Esophagus (tissue), 2 donors: ENCODE results near the gene PCDHA1. TPM values are rescaled to one million over a fixed set of nuclear protein-coding genes. Genes with fewer than 3 reads are reported as not detected.

ENCODE experiments used
- H3K27ac ChIP-seq, 2 donors: one replicate each; pipeline ENCODE4 v1.5.1; 2013; ENCODE audit warnings: low read depth in 2 of 2, mild to moderate bottlenecking in 2 of 2, inconsistent platforms in 1 of 2, low read length in 1 of 2, moderate library complexity in 1 of 2
- H3K27me3 ChIP-seq, 2 donors: one replicate each; pipeline ENCODE4 v1.6.1; 2013; ENCODE audit warnings: low read length in 2 of 2, control low read depth in 1 of 2, mild to moderate bottlenecking in 1 of 2; ENCODE audit not compliant: insufficient read depth in 2 of 2, control insufficient read depth in 1 of 2
- H3K36me3 ChIP-seq, 2 donors: one replicate each; pipeline ENCODE4 v1.6.1; 2013; ENCODE audit warnings: low read length in 1 of 2; ENCODE audit not compliant: control insufficient read depth in 2 of 2, insufficient read depth in 2 of 2
- H3K4me1 ChIP-seq, 2 donors: one replicate each; pipeline ENCODE4 v1.6.1; 2013; ENCODE audit warnings: low read length in 1 of 2; ENCODE audit not compliant: control insufficient read depth in 2 of 2, insufficient read depth in 2 of 2
- H3K4me3 ChIP-seq, 2 donors: one replicate each; pipeline ENCODE4 v1.5.1; 2013; ENCODE audit warnings: low read length in 2 of 2, mild to moderate bottlenecking in 2 of 2, low read depth in 1 of 2, moderate library complexity in 1 of 2
- H3K9me3 ChIP-seq, 2 donors: one replicate each; pipeline ENCODE4 v1.6.1; 2013; ENCODE audit warnings: mild to moderate bottlenecking in 2 of 2, low read depth in 1 of 2, low read length in 1 of 2, moderate library complexity in 1 of 2; ENCODE audit not compliant: control insufficient read depth in 2 of 2, insufficient read depth in 1 of 2
- WGBS, 2 donors: extraction: QIAGEN DNeasy Blood & Tissue Kit; methylation state at CpG; one replicate each; pipeline ENCODE4 v1.1.7; 2013; 5-methylcytosine and 5-hydroxymethylcytosine counted together
- polyA plus RNA-seq, 2 donors: library from polyadenylated mRNA; stranded (reverse); fragments of 200-250 nt; gene quantifications; one replicate each; pipeline ENCODE4 v1.2.3, GENCODE V29; 2013
- donor health status: healthy with polysubstance abuse.
- donor health status: Bipolar disorder and iron deficiency.

The PCDHA1 gene
- polyA plus RNA-seq, 2 donors, result 0.02 TPM; not detected in 1

DNA sequence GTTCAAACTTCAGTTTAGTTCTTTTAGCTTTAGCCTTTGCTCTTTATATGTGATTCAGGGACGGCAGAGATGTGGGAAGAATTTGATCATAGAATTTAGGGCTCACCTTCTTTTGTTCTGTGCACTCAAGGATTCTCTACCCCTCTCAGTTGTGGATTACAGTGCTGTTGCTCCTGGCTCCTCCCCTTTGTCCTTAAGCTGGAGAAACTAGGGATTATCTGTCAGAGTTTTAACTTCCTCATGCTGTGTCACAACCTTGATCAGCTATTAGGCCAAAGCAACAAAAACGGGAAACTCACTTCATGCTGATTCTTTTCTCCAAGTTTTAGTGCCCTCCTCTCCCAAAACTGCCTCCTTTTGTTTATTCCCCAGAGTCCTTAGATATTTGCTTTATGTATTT, 167.3 kb downstream of the PCDHA1 start:
- H3K27me3 ChIP-seq, result no peaks in the 10 kb centered on the region
- no peak overlapping the region for H3K27ac ChIP-seq
- no peaks in the 10 kb centered on the region for H3K9me3 ChIP-seq
- WGBS, 2 donors, result 34 to 49% methylated on average over 2 of the region's 2 CpGs
- H3K36me3 ChIP-seq, result no peaks in the 10 kb centered on the region
- no peaks in the 10 kb centered on the region for H3K4me1 ChIP-seq
- no peak overlapping the region for H3K4me3 ChIP-seq

DNA sequence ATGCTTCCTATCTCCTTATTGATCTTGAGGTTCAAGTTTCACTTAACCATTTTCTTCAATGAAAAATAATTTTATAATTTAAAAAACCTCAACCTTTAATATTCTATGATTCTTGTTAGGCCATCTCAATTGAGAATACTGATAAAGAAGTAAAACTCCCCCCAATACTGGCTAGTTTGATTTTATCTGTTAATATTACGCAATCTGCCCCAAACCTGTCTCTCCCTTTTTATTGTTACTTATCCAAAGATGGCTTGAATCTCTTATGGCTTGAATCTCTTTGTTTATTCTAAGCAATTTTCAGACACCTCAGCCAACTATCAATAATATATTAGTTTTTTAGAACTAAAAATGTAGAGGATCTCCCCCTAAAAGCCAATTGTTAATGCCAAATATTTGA, 176.2 kb downstream of the PCDHA1 start:
- WGBS, 2 donors, result 81 to 89% methylated on average over 1 of the region's 1 CpG
- Histone ChIP-seq H3K4me3 (no peak overlapping the region), H3K4me1 (peaks cover 1 to 9% of the 10 kb centered on the region in 2 donors), H3K9me3 (no peaks in the 10 kb centered on the region), H3K27me3 (peaks cover 0 to 3% of the 10 kb centered on the region in 2 donors), H3K36me3 (no peaks in the 10 kb centered on the region), H3K27ac (no peak overlapping the region)

DNA sequence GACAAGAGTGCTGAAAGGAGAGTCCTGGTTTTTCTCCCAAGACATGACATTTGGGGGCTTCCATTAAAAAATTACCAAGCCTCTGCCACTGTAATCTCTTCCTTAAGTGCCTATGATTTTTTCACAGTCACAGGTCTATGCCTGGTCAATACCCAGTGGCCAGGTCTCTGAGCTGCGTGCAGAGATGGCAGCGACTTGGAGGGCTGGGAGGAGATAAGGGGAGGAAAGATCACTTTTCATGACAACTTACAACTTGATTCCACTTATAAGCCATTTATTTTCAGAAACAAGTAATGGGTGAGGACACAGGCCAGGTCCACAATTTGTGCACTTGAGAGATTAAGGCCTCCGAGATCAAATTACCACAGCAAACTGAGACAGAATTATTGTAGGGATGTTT, 178.4 kb downstream of the PCDHA1 start:
- Histone ChIP-seq H3K4me1 (peaks cover 3 to 9% of the 10 kb centered on the region in 2 donors), H3K27ac (no peak overlapping the region), H3K4me3 (no peak overlapping the region), H3K9me3 (no peaks in the 10 kb centered on the region), H3K36me3 (no peaks in the 10 kb centered on the region), H3K27me3 (peaks cover 0 to 3% of the 10 kb centered on the region in 2 donors)
- WGBS, 2 donors, result 63 to 73% methylated on average over 3 of the region's 3 CpGs

DNA sequence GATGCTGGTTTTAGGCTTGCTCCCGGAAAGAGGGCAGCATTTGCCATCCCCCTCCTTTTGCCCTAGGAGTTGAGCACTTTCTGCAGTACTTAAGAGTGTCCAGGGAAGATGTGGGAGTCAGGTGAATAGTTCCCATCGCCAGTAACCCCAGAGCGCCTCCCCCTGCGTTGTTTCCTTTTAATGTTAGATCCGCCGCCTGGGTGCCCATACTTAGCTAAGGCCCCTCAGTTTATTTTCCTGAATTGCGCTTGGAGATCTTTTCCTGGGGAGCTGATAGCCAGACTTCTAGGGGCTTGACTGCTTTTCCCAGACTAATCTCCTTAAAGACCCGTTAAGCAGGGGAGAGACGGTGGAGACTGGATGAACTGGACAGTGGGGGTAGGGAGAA, 180.0 kb downstream of the PCDHA1 start:
- Histone ChIP-seq H3K27me3 (peaks cover 0 to 3% of the 10 kb centered on the region in 2 donors), H3K4me1 (peaks cover 3 to 9% of the 10 kb centered on the region in 2 donors), H3K4me3 (peak overlapping the region; percentile 40 to 50), H3K27ac (no peak overlapping the region), H3K9me3 (no peaks in the 10 kb centered on the region), H3K36me3 (no peaks in the 10 kb centered on the region)
- WGBS, 2 donors, result 3 to 4% methylated on average over 9 of the region's 9 CpGs

DNA sequence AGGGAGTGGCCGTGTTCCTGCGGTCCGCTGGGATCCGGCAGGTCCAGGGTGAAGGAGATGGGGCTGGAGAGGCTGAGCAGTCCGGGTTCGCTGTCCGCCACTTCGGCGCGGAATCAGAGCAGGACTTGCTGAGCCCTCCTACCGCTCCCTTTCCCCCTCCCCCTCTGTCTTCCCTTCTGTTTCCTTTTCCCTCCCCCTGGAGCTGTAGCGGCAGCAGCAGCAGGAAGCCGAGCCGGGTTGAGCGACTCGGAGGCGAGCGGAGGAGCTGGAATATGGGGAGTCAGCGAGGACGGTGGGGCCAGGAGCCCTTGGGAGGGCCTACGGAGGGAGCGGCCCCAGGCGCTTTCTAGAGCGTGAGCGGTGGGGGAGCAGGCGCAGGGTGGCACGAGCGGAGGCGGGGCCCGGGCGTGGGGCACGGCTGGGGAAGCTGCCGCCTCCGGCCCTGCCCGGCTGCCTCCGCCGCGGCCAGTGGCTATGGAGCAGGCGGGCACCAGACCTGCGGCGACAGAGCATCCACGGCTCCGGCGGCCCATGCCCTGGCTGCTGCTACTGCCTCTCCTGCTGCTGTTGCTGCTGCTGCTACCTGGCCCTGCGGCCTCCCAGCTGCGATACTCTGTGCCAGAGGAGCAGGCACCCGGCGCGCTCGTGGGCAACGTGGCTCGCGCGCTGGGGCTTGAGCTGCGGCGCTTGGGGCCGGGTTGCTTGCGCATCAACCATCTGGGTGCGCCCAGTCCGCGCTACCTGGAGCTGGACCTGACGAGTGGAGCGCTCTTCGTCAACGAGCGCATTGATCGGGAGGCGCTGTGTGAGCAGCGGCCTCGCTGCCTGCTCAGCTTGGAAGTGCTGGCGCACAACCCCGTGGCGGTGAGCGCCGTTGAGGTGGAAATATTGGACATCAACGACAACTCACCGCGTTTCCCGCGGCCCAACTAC, 180.6 kb downstream of the PCDHA1 start, which contains the start of gene PCDHAC2:
PCDHAC2 (plus strand) TSS at position 184 of the 933 bp plus-strand sequence; CDS start at position 475, 291 bp downstream.
- peak within 1 kb of the TSS; percentile 40 to 50 for H3K4me3 ChIP-seq
- peaks cover 3 to 9% of the 10 kb centered on the region in 2 donors for H3K4me1 ChIP-seq
- no peaks in the 10 kb centered on the region for H3K36me3 ChIP-seq
- whole genome bisulfite sequencing, 2 donors, result 4 to 6% methylated on average over 68 to 80 of the region's 80 CpGs
- peaks cover 0 to 3% of the 10 kb centered on the region in 2 donors for H3K27me3 ChIP-seq
- no peaks in the 10 kb centered on the region for H3K9me3 ChIP-seq
- H3K27ac ChIP-seq, result no peak within 1 kb of the TSS

DNA sequence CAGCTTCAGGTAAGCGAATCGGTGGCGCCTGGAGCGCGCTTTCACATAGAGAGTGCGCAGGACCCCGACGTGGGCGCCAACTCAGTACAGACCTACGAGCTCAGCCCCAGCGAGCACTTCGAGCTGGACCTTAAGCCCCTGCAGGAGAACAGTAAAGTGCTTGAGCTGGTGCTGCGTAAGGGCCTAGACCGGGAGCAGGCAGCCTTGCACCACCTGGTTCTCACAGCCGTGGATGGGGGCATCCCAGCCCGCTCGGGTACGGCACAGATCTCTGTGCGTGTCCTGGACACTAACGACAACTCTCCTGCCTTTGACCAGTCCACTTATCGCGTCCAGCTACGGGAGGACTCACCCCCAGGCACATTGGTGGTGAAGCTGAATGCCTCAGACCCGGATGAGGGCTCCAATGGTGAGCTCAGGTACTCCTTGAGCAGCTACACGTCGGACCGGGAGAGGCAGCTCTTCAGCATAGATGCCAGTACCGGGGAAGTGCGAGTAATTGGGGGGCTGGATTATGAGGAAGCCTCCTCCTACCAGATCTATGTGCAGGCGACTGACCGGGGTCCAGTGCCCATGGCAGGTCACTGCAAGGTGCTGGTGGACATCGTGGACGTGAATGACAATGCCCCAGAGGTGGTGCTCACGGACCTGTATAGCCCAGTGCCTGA, 181.4 kb downstream of the PCDHA1 start:
- H3K27ac ChIP-seq, result no peak overlapping the region
- peak overlapping the region; percentile 40 to 50 for H3K4me3 ChIP-seq

DNA sequence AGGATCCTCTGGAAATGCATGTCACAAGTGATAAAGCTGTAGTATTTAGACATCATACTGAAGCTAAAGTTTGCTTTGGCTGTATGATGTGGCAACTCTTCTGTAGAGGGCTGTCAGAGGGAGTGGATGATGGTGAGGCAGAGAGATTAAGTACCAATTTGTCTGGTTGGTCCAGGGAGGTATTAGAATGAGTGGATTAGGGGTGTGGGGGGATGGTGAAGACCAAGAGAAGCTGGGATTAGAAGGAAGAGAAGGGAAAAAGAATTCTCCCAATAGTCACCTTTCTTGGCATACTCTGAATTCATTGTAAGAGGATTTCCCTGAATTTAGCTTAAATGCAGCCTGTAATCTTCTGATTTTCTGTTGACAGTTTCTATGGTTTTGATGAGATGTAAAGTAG, 183.9 kb downstream of the PCDHA1 start:
- no peaks in the 10 kb centered on the region for H3K36me3 ChIP-seq
- H3K27ac ChIP-seq, result no peak overlapping the region
- H3K4me3 ChIP-seq, result no peak overlapping the region
- peaks cover 3 to 9% of the 10 kb centered on the region in 2 donors for H3K4me1 ChIP-seq
- no peaks in the 10 kb centered on the region for H3K9me3 ChIP-seq
- peaks cover 0 to 3% of the 10 kb centered on the region in 2 donors for H3K27me3 ChIP-seq

More for the DNA sequence above, 181.4 kb downstream of the PCDHA1 start:
- Histone ChIP-seq H3K36me3 (no peaks in the 10 kb centered on the region), H3K4me1 (peaks cover 3 to 9% of the 10 kb centered on the region in 2 donors), H3K27me3 (peaks cover 0 to 3% of the 10 kb centered on the region in 2 donors), H3K9me3 (no peaks in the 10 kb centered on the region)
- WGBS, 2 donors, result 29 to 34% methylated on average over 34 of the region's 34 CpGs

DNA sequence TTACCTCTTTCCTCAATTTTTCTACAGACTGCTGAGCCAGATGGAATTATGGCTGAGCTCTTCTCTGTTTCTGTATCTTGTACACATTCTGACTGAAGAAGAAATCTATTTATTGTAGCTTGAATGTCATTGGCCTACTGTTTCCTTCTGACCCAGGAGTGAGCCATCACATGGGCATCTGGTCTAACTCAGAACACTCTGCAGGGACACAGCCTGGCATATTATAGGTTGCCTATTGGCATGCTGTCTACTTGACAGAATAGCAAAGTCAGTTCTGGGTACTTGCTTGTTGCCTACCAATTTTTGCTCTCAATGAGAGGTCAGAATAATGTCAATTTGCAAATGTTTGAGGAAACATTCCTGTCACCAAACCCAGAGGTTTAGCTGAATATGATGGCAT, 187.6 kb downstream of the PCDHA1 start:
- Histone ChIP-seq H3K36me3 (no peaks in the 10 kb centered on the region), H3K27me3 (no peaks in the 10 kb centered on the region)

DNA sequence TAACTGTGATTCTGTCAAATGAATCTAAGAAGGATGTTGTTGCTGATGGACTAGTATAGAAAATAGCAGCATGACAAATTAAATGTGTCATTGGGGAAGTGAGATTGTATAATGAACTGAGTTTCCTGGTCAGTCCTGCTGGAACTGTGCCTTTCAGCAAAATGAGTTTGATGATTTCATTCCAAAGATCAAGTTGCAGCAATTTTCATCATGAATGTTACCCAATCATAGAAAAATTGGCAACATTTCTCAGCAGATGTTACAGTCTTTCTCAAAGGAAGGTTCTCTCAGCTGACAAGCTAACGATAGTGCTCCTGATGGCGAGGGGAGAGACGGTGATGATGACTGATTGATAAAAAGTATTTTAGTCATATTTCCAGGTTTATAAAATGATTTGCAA, 191.1 kb downstream of the PCDHA1 start:
- no peaks in the 10 kb centered on the region for H3K4me1 ChIP-seq
- no peaks in the 10 kb centered on the region for H3K36me3 ChIP-seq
- WGBS, 2 donors, result 68 to 77% methylated on average over 3 of the region's 3 CpGs
- no peak overlapping the region for H3K27ac ChIP-seq
- no peak overlapping the region for H3K4me3 ChIP-seq
- H3K9me3 ChIP-seq, result no peaks in the 10 kb centered on the region
- H3K27me3 ChIP-seq, result no peaks in the 10 kb centered on the region

More for the DNA sequence above, 187.6 kb downstream of the PCDHA1 start:
- Histone ChIP-seq H3K27ac (no peak overlapping the region), H3K4me1 (no peaks in the 10 kb centered on the region), H3K9me3 (no peaks in the 10 kb centered on the region), H3K4me3 (no peak overlapping the region)
